GM18505 (cell line): Measurements from ENCODE around the gene MBTD1.
A peak's percentile ranks its signal among the peaks of the same experiment; 100 is the strongest.
"Not testable (repeated sequence)": the region's sequence is repeated elsewhere in the genome, so short reads cannot be mapped to it uniquely, and the experiment has no call there.

Source experiments
- ATAC-seq: cut with Tn5 transposase; IDR thresholded peaks from one replicate; pipeline ENCODE4 v1.9.1; 2021; ENCODE audit not compliant: unreplicated experiment
- POLR2A ChIP-seq: IDR thresholded peaks from 4 replicates; pipeline ENCODE4 v1.6.1; 2011; ENCODE audit warnings: borderline replicate concordance; ENCODE audit not compliant: insufficient read depth, insufficient read length; ENCODE audit errors: extremely low read depth

Gene MBTD1

DNA sequence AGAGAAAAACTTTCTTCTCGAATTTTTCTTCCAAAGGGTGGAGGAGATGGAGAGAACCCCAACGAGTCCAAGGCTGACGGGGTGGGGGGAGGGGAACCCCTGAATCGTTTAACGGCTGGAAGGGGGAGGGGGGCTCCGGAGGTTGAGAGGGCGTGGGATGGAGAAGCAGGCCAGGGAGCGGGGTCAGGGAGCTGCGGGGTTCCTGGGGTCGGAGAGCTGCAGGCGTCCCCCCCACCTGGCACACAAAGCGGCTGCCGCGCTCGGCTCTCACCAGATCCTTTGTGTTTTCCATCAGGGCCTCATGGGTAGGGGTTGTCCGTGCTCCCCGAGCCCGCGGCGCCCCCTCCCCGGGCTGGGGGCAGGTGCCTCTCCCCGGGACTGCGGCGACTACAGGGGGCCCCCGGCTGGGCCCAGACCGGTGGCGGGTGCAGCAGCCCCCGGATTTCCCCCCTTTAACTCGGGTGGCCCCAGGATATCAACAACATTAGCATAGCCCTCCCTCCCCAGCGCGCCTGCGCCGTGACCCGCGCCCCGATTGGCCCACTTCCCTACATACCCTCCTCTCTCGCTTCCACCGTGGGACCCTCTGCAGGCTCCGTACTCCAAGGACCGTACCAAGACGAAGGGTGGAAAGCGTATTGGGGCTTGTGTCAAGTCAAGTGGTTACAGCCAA, at the start of gene MBTD1:
MBTD1 (minus strand) TSS at position 486 of the 673 bp plus-strand sequence. CDS start 34,888 bp downstream, outside the sequence.
- peak; percentile 75 for ATAC-seq
- TF ChIP-seq POLR2A: no peak

DNA sequence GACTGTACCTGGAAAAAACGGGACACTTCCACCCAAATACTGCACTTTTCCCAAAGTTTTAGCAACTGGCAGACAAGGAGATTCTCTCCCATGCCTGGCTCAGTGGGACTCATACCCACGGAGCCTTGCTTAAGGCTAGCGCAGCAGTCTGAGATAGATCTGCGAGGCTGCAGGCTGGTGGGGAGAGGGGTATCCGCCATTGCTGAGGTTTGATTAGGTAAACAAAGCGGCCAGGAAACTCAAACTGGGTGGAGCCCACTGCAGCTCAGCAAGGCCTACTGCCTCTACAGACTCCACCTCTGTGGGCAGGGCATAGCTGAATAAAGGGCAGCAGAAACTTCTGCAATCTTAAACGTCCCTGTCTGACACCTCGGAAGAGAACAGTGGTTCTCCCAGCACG, 45.3 kb upstream of the MBTD1 start:
- ATAC-seq: no peak
- TF ChIP-seq POLR2A: no peak

DNA sequence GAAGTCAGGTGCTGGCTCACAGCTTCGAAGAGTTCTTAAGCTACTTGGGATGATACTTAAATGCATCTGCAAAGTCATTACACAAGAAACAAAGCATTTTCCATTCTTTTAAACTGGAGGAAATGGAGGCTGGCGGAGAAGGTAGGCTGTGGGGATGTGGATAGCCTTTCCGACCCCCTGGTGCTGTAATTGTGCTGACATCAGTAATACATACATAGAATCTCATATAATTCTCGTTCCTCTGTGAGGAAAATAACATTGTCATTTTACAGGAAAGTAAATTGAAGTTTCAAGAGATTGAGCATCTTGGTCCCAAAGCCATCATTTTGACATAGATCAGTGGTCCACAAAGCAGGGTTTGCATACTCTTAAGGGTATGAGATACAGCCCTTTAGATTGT, 40.0 kb upstream of the MBTD1 start:
- TF ChIP-seq POLR2A: no peak
- ATAC-seq: no peak

DNA sequence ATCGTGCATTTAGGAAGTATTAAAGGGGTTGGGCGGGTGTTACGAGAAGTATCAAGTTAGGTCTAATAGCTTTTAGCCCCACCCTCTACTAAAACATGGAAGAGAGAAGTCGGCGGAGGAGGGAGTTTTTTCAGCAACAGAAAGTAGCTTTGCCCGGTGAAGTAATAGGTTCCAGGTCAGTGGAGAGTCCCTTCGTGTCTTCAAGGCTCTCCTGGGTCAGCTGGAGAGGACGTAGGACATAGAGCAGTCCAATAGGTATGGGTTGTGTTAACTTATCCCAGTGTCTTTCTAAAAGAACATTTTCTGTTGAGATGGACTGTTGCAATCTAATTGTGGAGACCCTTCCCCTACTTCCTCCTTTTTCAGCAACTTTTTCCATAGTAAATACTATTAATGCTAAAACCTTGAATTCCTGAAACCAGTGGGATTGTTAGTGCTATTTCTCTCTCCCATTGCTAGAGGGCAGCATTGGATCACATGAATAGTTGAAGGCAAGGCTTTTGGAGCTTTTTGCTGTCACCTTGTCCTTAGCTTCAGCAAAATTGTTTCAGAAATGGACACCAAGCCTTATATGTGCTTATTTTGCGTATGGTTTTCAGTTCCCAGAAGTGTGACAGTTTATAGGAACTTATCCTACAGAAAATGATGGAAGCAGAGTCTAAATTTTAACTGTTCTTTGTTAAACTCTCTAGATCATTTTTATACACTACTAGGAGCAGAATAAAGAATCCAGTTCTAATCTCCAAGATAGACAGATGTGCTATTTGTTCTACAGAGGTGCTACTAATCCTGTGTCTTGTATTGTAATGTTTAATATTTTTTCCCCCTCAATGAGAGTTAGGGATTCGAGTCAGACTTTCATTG, 38.9 kb upstream of the MBTD1 start:
- ATAC-seq: no peak
- TF ChIP-seq POLR2A: no peak

DNA sequence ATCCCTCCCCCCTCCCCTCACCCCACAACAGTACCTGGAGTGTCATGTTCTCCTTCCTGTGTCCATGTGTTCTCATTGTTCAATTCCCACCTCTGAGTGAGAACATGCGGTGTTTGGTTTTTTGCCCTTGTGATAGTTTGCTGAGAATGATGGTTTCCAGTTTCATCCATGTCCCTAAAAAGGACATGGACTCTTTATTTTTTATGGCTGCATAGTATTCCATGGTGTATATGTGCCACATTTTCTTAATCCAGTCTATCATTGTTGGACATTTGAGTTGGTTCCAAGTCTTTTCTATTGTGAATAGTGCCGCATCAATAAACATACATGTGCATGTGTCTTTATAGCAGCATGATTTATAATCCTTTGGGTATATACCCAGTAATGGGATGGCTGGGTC, 34.5 kb upstream of the MBTD1 start:
- ATAC-seq: not testable (repeated sequence)

DNA sequence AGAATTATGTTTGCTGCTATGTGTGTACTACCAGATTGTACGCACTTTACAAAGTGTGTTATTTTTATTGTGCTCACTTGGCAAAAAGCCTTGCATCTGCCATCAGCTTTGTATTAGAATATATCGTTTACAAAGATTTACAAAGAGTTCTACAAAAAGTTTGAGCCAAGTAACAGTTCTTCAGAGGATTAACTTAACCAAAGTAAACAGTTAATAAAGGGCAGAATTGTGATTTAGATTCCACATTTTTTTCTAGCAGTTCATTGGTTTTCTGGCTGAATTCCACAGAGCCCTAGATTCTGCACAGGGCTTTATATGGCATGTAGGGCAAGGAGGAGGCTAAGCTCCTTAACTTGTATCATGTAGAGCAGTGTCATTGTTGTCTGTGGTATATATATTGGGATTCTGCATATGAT, 29.9 kb upstream of the MBTD1 start:
- ATAC-seq: no peak
- no peak for TF ChIP-seq POLR2A

DNA sequence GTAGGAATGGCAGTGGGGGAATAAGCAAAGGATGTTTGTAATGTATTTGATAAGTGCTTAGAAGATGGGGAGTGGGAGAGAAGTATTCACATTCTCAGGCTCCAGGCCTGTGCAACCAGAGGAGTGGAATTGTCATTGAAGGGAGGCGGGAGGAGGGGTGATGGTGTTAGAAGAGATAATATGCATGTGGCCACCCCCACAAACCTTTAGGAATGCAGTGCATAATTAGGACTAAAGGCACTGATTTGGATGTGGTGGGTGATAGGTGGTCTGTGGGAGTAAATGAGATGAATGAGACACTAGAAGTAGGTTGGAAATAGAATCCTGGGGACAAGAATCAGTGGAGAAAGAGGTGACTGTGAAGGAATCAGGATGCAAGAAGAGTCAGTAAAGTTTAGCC, 27.6 kb upstream of the MBTD1 start:
- ATAC-seq: no peak
- TF ChIP-seq POLR2A: no peak

DNA sequence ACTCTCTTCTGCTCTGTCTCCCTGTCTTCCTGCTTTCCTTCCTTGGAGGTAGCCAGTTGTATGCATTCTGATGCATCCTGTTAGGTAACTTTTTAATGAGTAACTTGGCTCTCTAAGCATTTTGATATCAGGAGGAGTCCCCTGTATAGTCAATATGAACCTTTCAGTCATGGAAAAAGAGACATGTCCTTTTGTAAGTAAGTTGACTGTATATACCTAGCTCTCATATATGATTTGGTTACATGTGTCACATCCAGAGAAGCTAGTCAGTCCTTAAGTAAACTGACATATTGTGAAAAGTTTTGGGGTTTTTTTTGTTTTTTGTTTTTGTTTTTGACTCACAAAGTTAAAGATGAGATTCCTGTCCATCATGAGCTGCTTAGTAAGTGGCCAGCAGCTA, 19.3 kb upstream of the MBTD1 start:
- ATAC-seq: no peak
- no peak for TF ChIP-seq POLR2A

DNA sequence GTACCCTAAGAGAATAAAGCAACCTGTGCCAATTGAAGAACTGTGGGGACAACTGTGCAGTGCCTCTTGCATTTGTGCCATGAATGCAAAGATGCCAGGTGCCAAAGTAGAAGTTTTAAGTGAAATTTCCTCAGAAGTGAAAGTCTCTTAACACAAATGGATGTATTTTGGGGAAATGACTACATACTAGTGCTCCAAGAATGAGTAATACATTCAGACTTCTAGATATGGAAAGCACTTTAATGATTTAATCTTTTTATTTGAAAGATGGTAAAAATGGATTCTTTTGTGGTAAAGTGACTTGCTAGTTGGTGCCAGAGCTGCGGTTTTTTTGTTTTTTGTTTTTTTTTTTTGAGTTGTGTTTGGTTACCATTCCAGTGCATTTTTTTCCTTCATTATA, 15.5 kb upstream of the MBTD1 start:
- no peak for ATAC-seq
- TF ChIP-seq POLR2A: no peak

DNA sequence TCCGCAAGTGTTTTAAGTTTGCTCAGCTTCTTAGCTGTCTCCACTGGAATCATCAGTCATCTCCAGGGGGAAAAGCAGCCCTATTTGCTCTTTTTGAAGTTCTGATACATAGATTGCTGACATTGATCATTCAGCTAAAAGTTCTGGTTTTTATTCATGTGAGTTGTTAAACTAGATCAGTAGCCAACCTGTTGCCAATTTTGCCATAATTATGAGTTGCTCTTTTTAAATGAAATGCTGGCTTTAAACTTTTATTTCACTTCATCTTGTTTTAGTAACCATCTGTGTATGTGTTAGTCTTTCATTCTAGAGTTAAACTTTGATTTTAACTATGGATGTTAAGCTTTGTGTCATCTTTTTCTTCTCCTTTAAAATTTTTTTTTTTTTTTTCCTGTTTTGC, 13.0 kb upstream of the MBTD1 start:
- ATAC-seq: no peak
- no peak for TF ChIP-seq POLR2A

DNA sequence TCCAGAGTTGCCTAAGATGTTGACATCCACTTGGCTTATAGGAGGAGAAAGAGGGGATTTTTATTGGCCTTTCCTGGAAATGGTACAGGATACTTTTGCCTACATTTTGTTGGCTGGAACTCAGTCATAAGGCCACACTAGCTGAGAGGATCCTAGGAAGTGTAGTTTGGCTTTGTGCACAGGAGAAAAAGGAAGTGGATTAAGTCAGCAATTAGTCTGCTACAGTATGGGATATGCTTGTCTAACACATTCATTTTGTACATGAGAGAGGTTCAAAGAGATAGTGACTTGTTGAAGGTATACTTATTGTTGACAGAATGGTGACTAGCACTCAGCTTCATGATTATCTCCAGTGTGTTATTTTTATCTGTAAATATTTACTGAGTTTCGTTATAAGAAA, 10.8 kb upstream of the MBTD1 start:
- no peak for ATAC-seq
- no peak for TF ChIP-seq POLR2A

DNA sequence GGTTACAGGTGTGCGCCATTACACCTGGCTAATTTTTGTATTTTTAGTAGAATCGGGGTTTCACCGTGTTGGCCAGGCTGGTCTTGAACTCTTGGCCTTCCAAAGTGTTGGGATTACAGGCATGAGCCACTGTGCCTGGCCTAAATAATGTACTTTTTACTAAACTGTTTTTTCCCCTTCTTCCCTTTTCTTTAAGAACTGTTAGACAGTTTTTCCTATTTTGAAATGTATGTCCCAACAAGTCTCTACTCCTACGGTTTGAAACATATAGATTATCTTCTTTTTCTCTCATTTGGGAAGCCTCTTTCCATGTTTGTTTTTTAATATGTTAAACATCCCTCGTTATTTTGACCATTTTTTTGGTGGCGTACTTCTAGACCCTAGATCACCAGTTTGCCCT, 10.1 kb upstream of the MBTD1 start:
- TF ChIP-seq POLR2A: no peak
- no peak for ATAC-seq

DNA sequence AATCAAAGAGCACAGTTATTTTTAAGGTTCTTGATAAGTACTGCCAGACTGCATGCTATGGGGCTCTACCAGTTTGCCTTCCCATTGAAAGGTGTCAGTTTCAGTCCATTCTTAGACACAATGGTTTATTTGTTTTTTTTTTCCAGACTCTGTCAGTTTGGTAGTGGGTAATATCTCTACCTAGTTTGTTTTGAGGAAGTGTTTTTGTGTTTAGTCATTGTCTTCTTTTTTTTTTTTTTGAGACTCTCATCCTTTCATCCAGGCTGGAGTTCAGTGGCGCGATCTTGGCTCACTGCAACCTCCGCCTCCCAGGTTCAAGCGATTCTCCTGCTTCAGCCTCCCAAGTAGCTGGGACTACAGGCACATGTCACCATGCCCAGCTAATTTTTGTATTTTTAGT, 4.6 kb upstream of the MBTD1 start:
- not testable (repeated sequence) for ATAC-seq

DNA sequence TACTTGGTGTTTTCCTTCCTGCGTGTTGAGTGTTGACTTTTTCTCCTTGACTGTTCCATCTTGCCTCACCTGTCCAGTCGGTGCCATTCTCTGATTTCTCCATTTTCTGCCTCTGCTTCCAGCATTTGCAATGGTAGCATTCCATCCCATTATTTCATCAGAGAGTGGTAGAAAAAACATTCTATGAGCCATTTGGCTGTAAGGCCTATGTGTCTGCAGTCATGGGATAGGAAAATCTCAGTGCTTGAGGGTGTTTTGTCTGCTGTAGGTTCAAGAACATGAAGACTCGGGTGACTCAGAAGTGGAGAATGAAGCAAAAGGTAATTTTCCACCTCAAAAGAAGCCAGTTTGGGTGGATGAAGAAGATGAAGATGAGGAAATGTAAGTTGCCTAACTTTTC, 3.2 kb upstream of the MBTD1 start:
- no peak for TF ChIP-seq POLR2A
- no peak for ATAC-seq
